ENCODE measurements around the gene TRABD2A.

DNA sequence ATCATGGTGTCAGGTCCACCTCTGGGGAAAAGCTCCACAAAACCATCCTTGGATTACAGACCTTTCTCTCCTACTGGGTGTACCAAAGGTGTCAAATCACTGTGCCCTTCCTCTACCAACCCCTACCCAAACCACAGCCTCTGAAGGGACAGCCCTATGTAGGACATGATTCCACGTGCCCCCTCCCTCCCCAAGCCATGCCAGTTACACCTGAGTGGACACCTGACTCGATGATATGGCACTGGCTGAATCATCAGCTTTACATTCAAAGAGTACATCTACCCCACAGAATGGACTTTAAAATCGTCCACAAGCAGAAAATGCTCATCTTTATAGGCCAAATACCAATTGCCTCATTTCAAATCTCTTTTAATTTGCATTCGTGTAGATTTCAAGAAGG is 26.0 kb downstream of the TRABD2A start:
- no peak for TF ChIP-seq EZH2 (optimal IDR thresholded peaks at IDR 0.05; ENCODE audit: low read depth, low read length)
- no peak for TF ChIP-seq CTCF (IDR thresholded peaks at IDR 0.05; ENCODE audit: low read length)
